GM18858 (cell line): ENCODE results near the gene RCN1.
A peak's percentile ranks its signal among the peaks of the same experiment; 100 is the strongest.
"Not testable (repeated sequence)": the region's sequence is repeated elsewhere in the genome, so short reads cannot be mapped to it uniquely, and the experiment has no call there.

Experiments used
- ATAC-seq: cut with Tn5 transposase; IDR thresholded peaks from one replicate; pipeline ENCODE4 v1.9.1; 2021; ENCODE audit not compliant: unreplicated experiment

The RCN1 gene

DNA sequence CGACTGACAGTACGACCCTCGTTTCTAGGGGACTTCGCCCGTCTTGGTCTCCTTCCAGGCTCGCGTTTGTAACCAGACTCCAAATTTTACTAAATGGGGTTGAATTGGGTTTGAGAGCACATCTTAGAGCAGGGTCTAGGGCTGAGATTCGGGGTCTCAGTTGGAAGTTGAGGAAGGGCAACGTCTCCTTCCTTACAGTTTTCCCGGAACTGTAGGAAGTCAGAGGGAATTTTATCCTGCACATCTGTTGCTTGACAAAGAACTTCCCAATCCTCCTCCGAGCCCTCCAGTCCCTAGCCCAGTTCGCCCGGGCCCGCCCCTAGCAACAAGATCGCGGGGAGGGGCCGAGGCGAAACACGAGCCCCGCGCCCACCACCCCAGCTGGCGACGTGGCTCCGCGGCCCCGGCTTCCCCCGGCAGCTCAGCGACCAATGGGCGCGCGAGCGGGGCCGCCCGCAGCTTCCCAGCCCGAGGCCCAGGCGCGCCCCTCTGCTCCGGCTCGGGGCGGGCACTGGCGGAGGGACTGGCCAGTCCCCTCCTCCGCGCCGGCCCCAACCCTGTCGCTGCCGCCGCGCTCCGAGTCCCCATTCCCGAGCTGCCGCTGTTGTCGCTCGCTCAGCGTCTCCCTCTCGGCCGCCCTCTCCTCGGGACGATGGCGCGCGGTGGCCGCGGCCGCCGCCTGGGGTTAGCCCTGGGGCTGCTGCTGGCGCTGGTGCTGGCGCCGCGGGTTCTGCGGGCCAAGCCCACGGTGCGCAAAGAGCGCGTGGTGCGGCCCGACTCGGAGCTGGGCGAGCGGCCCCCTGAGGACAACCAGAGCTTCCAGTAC is at the start of gene RCN1:
Gene RCN1 (plus strand): TSS at position 530 of the 826 bp plus-strand sequence. CDS start 123 bp downstream, at position 653.
- ATAC-seq = peak; percentile 37

DNA sequence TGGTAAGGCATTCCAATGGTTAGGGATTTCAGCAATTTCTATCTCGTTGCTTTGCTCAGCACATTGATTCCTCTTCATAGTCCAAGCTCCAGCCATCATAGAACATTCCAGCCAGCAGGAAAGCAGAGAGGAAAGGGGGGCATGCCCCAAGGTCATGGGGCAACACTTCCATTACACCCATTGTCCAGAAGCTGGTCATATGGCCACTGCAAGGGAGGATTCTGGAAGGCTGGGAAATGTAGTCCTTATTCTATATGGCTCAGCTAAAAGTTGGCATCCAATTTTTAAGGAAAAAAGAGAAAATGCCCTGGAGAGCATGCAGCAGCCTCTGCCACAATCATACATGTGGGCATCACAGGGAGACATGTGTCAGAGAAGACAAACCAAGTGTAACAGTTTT is 47.1 kb upstream of the RCN1 start:
- no peak for ATAC-seq

DNA sequence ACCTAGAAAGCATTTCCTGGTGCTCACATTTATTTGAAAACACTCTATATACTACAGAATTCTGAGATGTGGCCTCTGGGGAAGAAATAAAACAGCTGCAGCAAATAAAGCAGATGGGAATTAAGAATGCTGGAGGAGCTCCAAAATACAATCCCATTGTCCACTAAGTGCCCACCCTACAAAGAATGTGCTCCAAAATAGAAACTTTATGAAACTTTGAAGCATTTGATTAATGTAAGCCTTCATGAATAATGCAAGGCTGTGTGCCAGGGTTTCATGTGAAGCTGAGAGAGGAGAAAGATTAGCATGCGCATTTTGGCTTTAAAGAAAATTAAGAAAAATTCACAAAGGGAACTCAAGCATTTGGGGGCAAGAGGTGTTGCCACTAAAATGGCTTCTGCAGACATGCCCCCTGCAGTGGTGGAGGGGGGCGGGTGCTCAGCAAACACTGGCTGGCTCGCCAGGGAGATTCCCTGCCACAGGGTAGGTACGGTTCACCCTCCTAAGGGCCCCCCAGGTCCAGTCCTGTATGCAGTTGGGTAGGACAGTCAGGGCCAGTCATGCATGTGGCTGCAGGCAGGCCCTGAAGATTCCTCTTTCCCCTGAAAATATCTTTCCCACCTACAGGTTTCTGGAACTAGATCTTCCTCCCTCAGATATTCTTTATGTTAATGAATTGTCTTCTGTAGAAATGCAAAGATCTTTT is 46.6 kb upstream of the RCN1 start:
- ATAC-seq = no peak

- ATAC-seq = no peak
Measured at GRCh38 chr11:32045456-32045855, 45.4 kb upstream of the RCN1 start.

DNA sequence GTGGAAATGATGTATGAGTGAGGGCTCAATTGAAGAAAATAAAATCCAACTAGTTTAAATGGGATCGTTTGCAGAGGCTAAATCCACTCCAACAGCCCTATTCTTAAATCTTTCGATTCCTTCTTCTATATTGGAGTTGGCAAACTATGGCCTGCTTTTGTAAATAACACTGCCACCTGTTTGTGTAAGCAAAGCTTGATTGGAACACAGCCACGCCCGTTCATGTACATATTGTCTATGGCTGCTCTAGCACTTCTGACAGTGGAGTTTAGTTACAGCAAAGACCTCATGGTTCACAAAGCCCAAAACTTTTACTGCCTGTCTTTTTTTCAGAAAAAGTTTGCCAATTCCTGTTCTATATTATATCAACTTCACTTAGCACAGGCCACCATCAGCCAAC is 40.6 kb upstream of the RCN1 start:
- no peak for ATAC-seq

DNA sequence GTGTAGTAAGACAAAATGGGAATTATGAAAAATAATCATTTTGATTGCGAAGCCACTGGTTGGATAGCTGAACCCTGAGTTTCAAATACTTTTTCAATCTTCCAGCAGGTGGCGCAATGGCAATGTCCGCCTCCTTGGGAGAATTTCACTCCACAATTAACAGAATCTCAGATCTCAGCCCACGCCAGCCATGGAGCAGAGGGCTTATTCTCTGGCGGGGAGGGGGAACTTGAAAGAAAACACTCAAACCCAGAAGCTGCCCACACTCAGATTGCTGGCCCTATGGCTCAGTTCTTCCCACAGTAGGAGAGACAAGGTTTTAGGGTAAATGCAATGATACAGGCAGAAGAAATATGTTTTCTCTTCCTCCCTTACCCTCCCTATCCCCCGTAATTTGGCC is 38.7 kb upstream of the RCN1 start:
- ATAC-seq = no peak

DNA sequence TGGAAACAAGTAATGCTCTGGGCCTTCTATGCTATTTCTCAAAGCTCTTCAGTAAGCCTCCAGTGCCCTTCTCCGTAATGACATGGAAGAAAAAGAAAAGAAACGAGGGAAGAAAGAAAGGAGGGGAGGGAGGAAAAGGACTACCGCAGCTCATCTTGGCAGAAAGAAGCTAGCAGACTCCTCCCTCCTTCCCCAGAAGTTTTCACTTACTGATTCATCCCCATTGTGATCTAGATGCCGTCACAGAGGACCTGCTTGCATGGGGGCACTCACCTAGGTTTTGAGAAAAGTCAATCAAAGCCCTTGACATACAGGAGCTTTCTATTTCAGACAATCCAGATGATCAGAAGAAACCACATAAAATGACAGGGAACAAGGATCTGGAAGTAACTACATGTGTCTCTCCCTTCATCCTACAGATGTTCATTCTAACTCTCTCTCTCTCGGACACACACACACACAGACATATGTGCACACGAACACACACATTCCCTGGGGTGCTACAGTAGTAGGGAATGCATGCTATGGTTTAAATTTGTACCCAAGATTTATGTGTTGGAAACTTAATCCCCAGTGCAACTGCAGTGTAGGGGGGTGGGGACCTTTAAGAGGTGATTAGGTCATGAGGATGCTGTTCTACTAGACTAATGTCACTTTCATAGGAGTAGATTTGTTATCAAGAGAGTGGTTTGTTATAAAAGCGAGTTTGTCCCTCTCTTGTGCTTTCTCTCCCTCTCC is 37.6 kb upstream of the RCN1 start:
- ATAC-seq = no peak

DNA sequence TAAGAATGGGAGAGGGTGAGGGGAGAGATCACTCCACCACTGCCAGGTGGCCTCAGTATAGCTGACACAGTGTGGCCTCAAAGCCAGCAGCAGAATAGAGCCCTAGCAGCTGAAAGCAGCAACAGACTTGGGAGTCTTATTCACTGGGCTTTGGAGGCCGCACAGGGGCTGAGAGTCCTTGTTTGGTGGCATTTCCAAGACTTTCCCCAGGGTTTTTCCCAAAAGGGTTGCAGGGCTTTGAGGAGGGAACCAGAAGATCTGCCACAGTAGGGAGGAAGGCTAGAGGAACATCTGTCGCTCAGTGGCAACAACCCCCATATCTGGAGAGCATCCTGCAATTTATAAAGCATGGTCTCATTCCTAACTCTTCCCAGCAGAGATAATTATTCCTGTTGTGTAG is 35.0 kb upstream of the RCN1 start:
- ATAC-seq = no peak

DNA sequence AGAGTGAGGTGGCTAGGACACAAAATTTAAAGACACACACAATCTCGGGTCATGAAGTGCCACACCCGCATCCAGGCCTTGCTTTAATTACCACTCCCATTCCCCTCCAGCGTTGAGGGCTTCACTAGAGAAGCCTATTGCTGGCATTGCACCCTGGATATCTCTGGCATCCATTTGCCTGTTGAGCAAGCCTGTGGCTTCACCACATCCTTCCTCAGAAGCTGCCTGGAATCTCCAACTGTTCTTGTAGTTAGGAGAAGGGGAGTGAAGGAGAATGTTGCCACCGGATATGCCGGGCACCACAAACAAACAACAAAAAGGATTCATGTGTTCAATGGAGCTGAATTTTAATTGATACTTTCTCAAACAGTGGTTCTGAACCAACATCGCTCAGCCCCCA is 34.4 kb upstream of the RCN1 start:
- ATAC-seq = no peak

- ATAC-seq = no peak
Measured at GRCh38 chr11:32059686-32060462, 31.0 kb upstream of the RCN1 start.

DNA sequence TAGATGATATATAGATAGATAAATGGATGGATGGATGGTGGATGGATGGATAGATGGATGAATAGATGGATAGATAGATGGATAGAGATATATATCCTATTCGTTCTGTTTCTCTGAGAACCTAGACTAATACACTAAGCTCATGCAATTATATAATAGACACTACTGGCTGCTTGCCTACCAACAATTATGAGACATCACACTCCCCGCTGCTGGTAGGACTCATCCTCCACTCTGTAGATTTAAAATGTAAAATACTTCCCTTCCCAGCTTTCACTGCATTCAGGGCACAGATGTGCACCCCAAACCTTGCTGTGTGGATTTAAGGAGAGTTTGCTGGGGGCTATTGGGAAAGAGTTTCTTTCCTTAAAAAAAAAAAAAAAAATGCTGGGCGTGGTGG is 28.3 kb upstream of the RCN1 start:
- ATAC-seq = no peak

GRCh38 chr11:32063031-32063430 is 27.8 kb upstream of the RCN1 start:
- ATAC-seq = not testable (repeated sequence)

- ATAC-seq = no peak
Measured at GRCh38 chr11:32065865-32066629, 24.8 kb upstream of the RCN1 start.

DNA sequence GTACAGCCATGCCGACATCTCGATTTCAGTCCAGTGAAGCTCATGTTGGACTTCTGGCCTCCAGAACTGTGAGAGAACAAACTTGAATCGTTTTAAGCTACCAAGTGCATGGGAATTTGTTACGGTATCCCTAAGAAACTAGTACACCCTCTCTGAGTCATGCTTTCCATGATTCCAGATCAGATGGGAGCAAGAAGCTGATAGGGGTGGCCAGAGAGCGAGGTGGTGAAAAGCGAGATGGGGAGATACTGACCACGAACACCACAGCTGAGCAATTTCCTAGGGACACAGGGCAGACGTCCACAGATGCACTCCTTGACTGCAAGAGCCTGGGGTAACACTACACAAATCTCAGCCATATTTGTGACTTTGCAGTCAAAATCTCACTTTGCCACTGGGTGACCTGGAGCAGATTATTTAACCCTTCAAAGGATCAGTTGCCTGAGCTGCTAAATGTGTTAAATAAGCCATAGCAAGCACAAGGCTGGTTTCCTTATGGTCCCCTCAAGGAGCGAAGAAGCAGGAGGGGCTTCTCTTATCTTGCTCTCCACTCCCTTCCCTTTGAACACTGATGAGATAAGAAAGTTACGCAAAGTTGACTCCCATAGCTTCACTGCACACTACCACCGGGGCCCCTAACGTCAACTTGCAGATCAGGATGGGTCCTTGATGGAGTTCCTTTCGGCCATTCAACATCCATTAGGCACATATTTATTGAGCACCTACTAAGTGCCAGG is 22.6 kb upstream of the RCN1 start:
- ATAC-seq = no peak

GRCh38 chr11:32069361-32070058 is 21.4 kb upstream of the RCN1 start:
- ATAC-seq = peak; percentile 70

DNA sequence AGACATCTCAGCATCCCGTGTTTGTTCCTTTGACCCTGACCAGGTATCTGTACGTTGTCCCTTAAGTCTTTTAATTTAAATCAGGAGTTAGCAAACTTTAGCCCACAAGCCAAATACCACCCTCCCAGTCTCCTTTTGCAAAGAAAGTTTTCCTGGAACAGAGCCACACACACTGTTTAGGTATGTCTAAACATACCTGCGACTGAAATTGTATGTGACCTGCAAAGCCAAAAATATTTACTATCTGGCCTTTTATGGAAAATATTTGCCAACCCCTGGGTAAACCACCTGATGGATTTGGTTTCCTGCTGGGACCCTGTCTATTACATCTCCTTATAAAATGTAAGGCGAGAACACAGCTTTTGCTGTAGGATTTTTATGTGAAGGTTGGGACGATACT is 20.2 kb upstream of the RCN1 start:
- ATAC-seq = no peak

GRCh38 chr11:32071811-32072210 is 19.1 kb upstream of the RCN1 start:
- no peak for ATAC-seq

GRCh38 chr11:32072872-32073643 is 17.8 kb upstream of the RCN1 start:
- ATAC-seq = no peak
